ENCODE data around the gene LAMB3.

LAMB3 gene

DNA sequence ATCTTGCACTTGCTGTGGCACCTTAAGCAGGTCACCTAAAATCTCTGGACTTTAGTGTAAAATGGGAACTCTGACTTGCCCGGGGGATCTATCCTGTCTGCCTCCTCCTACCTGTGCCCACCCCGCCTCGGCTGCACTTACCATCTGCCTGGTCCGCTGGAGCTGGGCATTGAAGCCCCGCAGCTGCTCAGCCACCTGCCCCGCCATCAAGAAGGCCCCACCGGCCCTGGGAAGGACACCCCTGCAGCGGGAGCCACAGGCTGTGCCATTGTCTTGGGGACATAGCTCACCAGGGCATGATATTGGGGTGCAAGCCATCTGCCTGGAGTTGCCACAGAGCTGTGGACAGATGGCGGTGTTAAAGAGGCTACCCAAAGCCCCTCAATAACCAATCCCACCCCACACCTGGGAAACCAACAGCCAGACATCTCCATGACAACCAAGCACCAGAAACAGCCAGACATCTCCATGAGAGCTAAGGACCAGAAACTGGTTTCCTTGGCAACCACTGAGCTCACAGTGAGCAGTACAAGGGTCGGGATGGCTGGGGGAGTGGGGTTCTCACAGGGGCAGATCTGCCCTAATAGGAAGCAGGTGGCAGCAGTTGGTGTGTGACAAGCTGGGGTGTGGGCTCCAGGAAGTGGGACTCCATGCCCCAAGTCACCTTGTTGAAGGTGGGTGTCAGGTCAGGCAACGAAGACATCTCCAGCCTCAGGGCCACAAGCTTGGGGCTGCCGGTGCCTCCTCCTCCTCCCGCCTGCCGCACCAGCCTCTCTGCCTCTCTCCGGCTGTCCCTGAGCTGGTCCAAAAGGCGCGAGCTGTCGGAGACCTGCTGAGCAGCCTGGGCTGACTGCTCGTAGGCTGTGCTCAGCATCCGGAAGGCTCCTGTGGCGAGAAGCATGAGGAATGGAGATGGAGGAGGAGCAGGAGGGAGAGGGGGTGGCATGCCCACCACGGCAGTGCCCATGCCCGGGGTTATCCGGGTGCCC, 29.1 kb downstream of the LAMB3 start:
- H3K27ac ChIP-seq (ENCODE audit: low read depth, low read length, severe bottlenecking): no peak overlapping the region
- 89 to 99% methylated on average over 10 to 19 of the region's 24 CpGs for WGBS, 2 experiments (ENCODE audit: insufficient coverage in 2 of 2)
- H3K4me1 ChIP-seq (ENCODE audit: control insufficient read depth, insufficient read depth, low read length, poor library complexity, severe bottlenecking): peaks cover 9% of the 10 kb centered on the region
- no peak overlapping the region for H3K4me3 ChIP-seq (ENCODE audit: extremely low read depth, insufficient read depth, low read length, poor library complexity, severe bottlenecking)
- no peaks in the 10 kb centered on the region for H3K36me3 ChIP-seq (ENCODE audit: control insufficient read depth, insufficient read depth, low read length)
- H3K9me3 ChIP-seq (ENCODE audit: control insufficient read depth, low read length): no peaks in the 10 kb centered on the region

DNA sequence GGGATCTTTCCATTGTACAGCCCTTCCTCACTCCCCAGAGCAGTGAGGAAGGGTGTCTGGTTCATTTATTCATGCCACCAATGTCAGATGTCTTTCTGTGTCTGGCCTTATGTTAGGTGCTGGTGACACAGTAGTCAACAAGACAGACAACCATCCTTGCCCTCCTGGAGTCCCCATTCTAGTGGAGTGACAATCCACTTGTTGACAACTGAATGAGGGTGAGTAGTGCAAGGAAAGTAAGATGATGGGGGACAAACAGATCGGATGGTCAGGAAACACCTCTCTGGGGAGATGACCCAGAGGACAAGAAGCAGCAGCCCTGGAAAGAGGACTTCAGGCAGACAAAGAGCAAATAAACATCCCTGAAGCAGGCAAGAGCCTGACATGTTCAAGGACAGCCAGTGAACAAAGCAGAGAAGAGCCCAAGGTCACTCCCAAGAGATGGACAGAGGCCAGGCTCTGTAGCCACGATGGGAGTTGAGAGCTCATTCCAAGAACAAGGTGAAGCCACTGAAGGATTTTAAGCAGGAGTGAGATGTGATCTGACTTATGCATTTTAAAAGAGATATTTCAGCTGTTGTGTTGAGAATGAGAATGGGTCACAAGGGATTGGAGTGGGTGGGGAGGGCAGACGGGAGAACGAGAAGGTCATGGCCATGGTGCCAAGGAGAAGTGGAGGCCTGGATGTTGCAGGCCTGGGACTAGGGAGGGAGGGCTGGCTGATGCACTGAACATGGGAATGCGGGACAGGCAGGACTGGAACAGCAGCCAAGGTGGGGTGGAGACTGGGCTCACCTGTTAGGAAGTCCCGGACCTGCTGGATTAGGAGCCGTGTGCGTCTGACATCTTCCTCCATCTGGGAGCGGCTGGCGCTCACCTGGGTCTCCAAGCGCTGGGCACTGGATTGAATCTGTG, 30.2 kb downstream of the LAMB3 start:
- H3K27ac ChIP-seq (ENCODE audit: low read depth, low read length, severe bottlenecking): no peak overlapping the region
- H3K36me3 ChIP-seq (ENCODE audit: control insufficient read depth, insufficient read depth, low read length): no peaks in the 10 kb centered on the region
- peaks cover 9% of the 10 kb centered on the region for H3K4me1 ChIP-seq (ENCODE audit: control insufficient read depth, insufficient read depth, low read length, poor library complexity, severe bottlenecking)
- WGBS, 2 experiments (ENCODE audit: insufficient coverage in 2 of 2): 88 to 89% methylated on average over 7 to 11 of the region's 11 CpGs
- no peaks in the 10 kb centered on the region for H3K9me3 ChIP-seq (ENCODE audit: control insufficient read depth, low read length)
- H3K4me3 ChIP-seq (ENCODE audit: extremely low read depth, insufficient read depth, low read length, poor library complexity, severe bottlenecking): no peak overlapping the region

DNA sequence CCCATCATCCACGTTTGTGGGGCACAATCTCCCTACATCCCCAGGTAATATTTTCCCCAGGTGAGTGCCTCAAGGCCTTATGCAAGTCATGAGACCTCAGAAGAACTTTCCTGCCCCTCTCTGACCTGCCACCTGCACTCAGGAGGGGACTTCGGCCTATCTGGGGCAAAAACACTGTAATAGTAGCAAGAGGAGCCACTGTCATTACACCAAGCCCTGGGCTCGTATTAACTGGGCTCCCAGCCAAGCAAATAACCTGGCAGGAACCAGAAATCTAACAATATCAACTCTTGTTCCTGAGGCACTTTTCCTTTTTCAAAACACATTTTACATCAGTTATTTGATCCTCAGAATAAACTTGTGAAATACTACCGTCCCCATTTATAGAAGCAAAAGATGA, 30.9 kb downstream of the LAMB3 start:
- no peaks in the 10 kb centered on the region for H3K9me3 ChIP-seq (ENCODE audit: control insufficient read depth, low read length)
- 75 to 86% methylated on average over 1 to 4 of the region's 4 CpGs for WGBS, 2 experiments (ENCODE audit: insufficient coverage in 2 of 2)
- no peak overlapping the region for H3K27ac ChIP-seq (ENCODE audit: low read depth, low read length, severe bottlenecking)
- peaks cover 9% of the 10 kb centered on the region for H3K4me1 ChIP-seq (ENCODE audit: control insufficient read depth, insufficient read depth, low read length, poor library complexity, severe bottlenecking)
- no peak overlapping the region for H3K4me3 ChIP-seq (ENCODE audit: extremely low read depth, insufficient read depth, low read length, poor library complexity, severe bottlenecking)
- no peaks in the 10 kb centered on the region for H3K36me3 ChIP-seq (ENCODE audit: control insufficient read depth, insufficient read depth, low read length)

DNA sequence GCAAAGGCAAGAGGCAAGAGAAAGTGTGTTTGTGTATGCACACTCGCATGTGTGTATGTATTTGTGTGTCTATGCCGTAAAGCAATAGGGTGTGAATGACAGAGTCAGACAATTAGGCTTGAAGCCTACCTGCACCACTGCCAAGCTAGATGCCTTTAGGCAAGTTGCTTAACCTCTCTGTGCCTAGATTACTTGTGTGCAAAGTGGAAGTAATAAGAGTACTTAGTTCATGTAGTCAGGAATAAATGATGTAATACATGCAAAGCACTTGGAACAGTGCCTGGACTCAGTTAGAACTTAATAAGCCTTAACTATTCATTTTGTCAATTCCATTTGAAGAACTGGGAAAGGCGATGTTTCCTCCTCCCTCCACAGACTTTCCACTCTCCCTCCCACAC, 31.7 kb downstream of the LAMB3 start:
- Histone ChIP-seq H3K4me1 (ENCODE audit: control insufficient read depth, insufficient read depth, low read length, poor library complexity, severe bottlenecking) (peaks cover 4% of the 10 kb centered on the region), H3K27ac (ENCODE audit: low read depth, low read length, severe bottlenecking) (no peak overlapping the region), H3K4me3 (ENCODE audit: extremely low read depth, insufficient read depth, low read length, poor library complexity, severe bottlenecking) (no peak overlapping the region), H3K36me3 (ENCODE audit: control insufficient read depth, insufficient read depth, low read length) (no peaks in the 10 kb centered on the region), H3K9me3 (ENCODE audit: control insufficient read depth, low read length) (no peaks in the 10 kb centered on the region)
- WGBS, 2 experiments (ENCODE audit: insufficient coverage in 2 of 2): 90 to 96% methylated on average over 3 of the region's 3 CpGs

DNA sequence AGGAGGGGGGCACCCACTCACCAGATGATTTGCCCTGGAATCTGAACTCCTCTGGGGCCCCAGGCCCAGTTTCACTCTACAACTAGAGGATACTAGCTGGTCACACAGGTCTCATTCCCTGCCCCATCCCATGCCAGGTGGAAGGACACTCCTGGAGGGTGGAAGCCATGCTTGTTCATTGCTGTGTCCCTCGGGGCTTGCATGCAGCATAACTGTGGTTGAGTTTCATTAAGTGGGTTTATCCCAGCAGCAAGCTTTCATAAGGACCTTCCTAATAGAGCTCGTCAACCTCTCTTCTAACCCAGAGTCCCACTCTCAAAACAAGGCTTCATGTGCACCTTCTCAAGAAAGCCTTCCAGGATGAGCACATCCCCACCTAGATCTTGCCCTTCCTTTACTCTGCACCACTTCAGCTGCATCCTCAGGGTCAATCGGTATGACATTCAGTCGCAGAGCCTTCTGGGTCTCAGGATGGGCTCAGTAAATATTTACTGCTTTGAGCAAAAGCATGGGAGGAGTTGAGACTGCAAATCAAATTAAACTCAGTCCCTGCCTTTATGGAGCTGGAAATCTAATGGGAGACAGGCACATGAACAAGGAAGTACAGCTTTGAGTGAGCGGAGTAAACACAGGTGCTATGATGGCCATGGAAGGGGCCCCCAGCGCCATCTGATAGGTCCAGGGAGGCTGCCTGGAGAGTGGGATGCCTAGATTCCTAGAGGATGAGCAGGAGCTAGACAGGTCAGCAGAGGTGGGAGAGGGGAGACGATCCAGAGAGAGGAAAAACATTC, 32.3 kb downstream of the LAMB3 start:
- Histone ChIP-seq H3K9me3 (ENCODE audit: control insufficient read depth, low read length) (no peaks in the 10 kb centered on the region), H3K4me3 (ENCODE audit: extremely low read depth, insufficient read depth, low read length, poor library complexity, severe bottlenecking) (no peak overlapping the region), H3K27ac (ENCODE audit: low read depth, low read length, severe bottlenecking) (no peak overlapping the region), H3K4me1 (ENCODE audit: control insufficient read depth, insufficient read depth, low read length, poor library complexity, severe bottlenecking) (no peaks in the 10 kb centered on the region), H3K36me3 (ENCODE audit: control insufficient read depth, insufficient read depth, low read length) (no peaks in the 10 kb centered on the region)
- WGBS, 2 experiments (ENCODE audit: insufficient coverage in 2 of 2): 93 to 94% methylated on average over 6 of the region's 7 CpGs

DNA sequence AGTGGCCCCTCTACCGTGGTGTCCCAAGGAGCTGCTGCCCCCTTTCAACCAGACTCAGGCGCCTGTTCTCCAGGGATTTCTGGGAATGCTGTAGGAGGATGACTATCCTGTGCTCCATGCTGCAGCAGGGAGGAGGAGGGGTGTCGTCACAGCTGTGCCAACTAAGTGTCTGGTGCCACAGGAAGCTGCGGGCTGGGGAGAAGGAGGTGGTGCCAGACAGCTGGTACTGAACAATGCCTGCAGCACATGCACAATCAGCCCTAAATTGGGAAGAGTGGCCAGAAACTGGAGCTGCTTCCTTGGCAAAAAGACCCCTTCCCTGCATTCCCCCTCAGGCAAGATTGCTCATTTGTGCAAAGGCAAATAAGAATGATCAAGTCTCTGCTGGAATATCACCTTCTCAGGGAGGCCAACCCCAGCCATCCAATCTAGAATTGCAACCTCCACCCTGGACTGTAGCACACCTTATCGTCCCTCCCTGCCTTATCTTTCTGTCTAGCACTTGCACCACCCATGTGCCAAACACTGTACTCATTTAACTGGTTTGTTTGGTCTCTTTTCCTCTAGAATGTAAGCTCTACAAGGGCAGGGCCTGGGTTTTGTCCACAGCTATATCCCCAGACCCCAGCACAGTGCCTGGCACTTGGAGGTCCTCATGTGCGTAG, 33.3 kb downstream of the LAMB3 start:
- WGBS, 2 experiments (ENCODE audit: insufficient coverage in 2 of 2): 88 to 89% methylated on average over 3 to 6 of the region's 6 CpGs
- no peak overlapping the region for H3K27ac ChIP-seq (ENCODE audit: low read depth, low read length, severe bottlenecking)
- no peaks in the 10 kb centered on the region for H3K9me3 ChIP-seq (ENCODE audit: control insufficient read depth, low read length)
- no peaks in the 10 kb centered on the region for H3K4me1 ChIP-seq (ENCODE audit: control insufficient read depth, insufficient read depth, low read length, poor library complexity, severe bottlenecking)
- H3K4me3 ChIP-seq (ENCODE audit: extremely low read depth, insufficient read depth, low read length, poor library complexity, severe bottlenecking): no peak overlapping the region
- H3K36me3 ChIP-seq (ENCODE audit: control insufficient read depth, insufficient read depth, low read length): no peaks in the 10 kb centered on the region

DNA sequence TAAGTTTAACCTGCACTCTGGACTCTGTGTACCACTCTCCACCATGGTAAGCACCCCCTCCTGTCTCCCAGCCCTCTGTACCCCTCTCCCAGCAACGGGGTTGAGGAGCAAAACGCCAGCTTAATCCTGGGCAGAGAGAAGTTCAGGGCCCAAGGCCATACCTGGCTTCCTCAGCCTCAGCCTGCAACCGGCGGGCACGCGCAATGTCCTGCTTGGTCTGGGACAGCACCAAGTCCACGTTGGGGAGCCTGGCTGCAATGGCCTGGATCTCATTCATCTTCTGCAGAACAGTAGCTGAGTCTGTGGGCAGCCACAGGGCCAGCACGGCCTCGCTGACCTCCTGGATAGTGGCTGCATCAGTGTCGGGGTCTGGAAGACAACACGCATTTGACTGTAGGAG, 33.9 kb downstream of the LAMB3 start:
- Histone ChIP-seq H3K9me3 (ENCODE audit: control insufficient read depth, low read length) (no peaks in the 10 kb centered on the region), H3K4me3 (ENCODE audit: extremely low read depth, insufficient read depth, low read length, poor library complexity, severe bottlenecking) (no peak overlapping the region), H3K4me1 (ENCODE audit: control insufficient read depth, insufficient read depth, low read length, poor library complexity, severe bottlenecking) (no peaks in the 10 kb centered on the region), H3K27ac (ENCODE audit: low read depth, low read length, severe bottlenecking) (no peak overlapping the region), H3K36me3 (ENCODE audit: control insufficient read depth, insufficient read depth, low read length) (no peaks in the 10 kb centered on the region)
- 91 to 94% methylated on average over 10 to 11 of the region's 11 CpGs for WGBS, 2 experiments (ENCODE audit: insufficient coverage in 2 of 2)

DNA sequence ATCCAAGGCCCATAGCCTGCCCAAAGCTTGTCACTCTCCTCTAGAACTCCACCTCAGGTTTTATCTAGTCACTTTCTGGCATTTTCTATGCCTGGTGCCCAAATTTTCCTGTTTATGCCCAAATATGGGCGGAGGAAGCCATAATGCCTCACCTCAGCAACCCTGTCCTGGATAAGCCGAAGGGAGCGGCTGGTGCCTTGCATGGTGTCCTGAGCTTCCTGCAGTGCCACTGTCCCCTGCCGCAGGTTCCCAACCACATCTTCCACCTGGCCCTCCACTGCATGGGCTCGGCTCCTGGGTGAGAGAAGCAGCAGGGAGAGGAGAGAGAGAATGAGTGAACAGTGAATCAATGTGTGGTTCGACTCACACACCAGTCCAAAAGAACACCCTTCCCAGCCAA, 34.5 kb downstream of the LAMB3 start:
- 97% methylated on average over 3 of the region's 6 CpGs; no CpG with 5 or more reads in 1 of the 2 experiments for WGBS, 2 experiments (ENCODE audit: insufficient coverage in 2 of 2)
- H3K4me3 ChIP-seq (ENCODE audit: extremely low read depth, insufficient read depth, low read length, poor library complexity, severe bottlenecking): no peak overlapping the region
- no peaks in the 10 kb centered on the region for H3K9me3 ChIP-seq (ENCODE audit: control insufficient read depth, low read length)
- H3K36me3 ChIP-seq (ENCODE audit: control insufficient read depth, insufficient read depth, low read length): no peaks in the 10 kb centered on the region
- H3K4me1 ChIP-seq (ENCODE audit: control insufficient read depth, insufficient read depth, low read length, poor library complexity, severe bottlenecking): no peaks in the 10 kb centered on the region
- H3K27ac ChIP-seq (ENCODE audit: low read depth, low read length, severe bottlenecking): no peak overlapping the region

DNA sequence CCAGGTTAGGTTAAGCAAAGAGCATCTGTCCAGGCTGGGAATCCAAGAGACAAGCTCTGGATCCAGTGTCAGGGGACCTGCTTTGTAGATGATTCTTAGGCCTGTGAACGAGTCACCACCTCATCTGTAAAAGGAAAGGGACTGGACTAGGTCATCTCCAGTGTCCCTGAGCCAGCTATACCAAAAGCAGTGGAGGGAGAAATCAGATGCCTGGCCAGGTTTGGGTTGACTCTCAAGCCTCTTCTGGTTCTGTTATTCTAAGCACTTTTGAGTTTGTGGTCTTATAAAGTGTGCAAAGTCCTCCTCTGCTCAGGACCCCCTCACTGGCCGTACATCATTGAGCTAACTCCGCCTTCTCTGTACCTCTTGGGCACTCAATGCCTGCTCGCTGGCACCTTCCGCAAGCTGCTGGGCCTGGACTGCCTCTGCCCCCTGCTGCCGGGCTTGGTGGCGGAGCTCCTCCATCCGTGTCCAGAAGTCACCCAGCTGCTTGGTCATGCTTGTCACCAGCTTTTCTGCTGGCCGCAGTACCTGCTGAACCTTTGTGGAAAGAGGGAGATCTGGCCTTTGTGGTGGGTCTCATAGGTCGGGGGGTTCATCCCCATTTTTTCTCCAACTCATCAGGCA, 35.1 kb downstream of the LAMB3 start:
- Histone ChIP-seq H3K9me3 (ENCODE audit: control insufficient read depth, low read length) (no peaks in the 10 kb centered on the region), H3K4me1 (ENCODE audit: control insufficient read depth, insufficient read depth, low read length, poor library complexity, severe bottlenecking) (no peaks in the 10 kb centered on the region), H3K36me3 (ENCODE audit: control insufficient read depth, insufficient read depth, low read length) (no peaks in the 10 kb centered on the region), H3K4me3 (ENCODE audit: extremely low read depth, insufficient read depth, low read length, poor library complexity, severe bottlenecking) (no peak overlapping the region), H3K27ac (ENCODE audit: low read depth, low read length, severe bottlenecking) (no peak overlapping the region)
- WGBS, 2 experiments (ENCODE audit: insufficient coverage in 2 of 2): 90 to 92% methylated on average over 9 of the region's 10 CpGs
